MM.1S (cell line): ENCODE data around the gene TENT4B.
"Not testable (repeated sequence)": the region's sequence is repeated elsewhere in the genome, so short reads cannot be mapped to it uniquely, and the experiment has no call there.

Source experiments
- DNase-seq: peaks from one replicate; pipeline ENCODE4 v3.0.0-alpha.2; 2015
- H2AFZ ChIP-seq: fragments of 300-600 bp; sonication (generic); 2 replicates; pipeline ENCODE4 v1.6.0; 2016; ENCODE audit warnings: antibody characterized with exemption, low read length
- H3F3A ChIP-seq: fragments of 300-600 bp; sonication (generic); 2 replicates; pipeline ENCODE4 v1.6.1; 2016; ENCODE audit warnings: mild to moderate bottlenecking, antibody characterized with exemption, low read length, moderate library complexity, mixed read lengths; ENCODE audit not compliant: insufficient read depth
- H3K27ac ChIP-seq: fragments of 300-600 bp; sonication (generic); 2 replicates; pipeline ENCODE4 v1.5.1; 2016; ENCODE audit warnings: mild to moderate bottlenecking, low read length
- H3K27me3 ChIP-seq: fragments of 300-600 bp; sonication (generic); replicated peaks from 2 replicates; pipeline ENCODE4 v1.6.0; 2016; ENCODE audit warnings: low read length; ENCODE audit not compliant: insufficient read depth
- H3K36me3 ChIP-seq: fragments of 300-600 bp; sonication (generic); replicated peaks from 2 replicates; pipeline ENCODE4 v1.6.1; 2016; ENCODE audit warnings: mild to moderate bottlenecking, low read length, mixed read lengths; ENCODE audit not compliant: insufficient read depth
- H3K4me1 ChIP-seq: fragments of 300-600 bp; sonication (generic); 2 replicates; pipeline ENCODE4 v1.6.1; 2016; ENCODE audit warnings: low read length, mixed read lengths
- H3K4me2 ChIP-seq: fragments of 300-600 bp; sonication (generic); 2 replicates; pipeline ENCODE4 v1.6.0; 2016; ENCODE audit warnings: low read depth, low read length
- H3K4me3 ChIP-seq: fragments of 300-600 bp; sonication (generic); 2 replicates; pipeline ENCODE4 v1.5.1; 2016; ENCODE audit warnings: low read length, mixed read lengths
- H3K79me2 ChIP-seq: fragments of 300-600 bp; sonication (generic); 2 replicates; pipeline ENCODE4 v1.6.1; 2016; ENCODE audit warnings: mixed run types, low read length, mixed read lengths
- H3K9ac ChIP-seq: fragments of 300-600 bp; sonication (generic); 2 replicates; pipeline ENCODE4 v1.6.1; 2016; ENCODE audit warnings: low read length, mixed read lengths
- H3K9me2 ChIP-seq: fragments of 300-600 bp; sonication (generic); replicated peaks from 2 replicates; pipeline ENCODE4 v1.6.1; 2016; ENCODE audit warnings: mild to moderate bottlenecking, low read length, mixed read lengths; ENCODE audit not compliant: insufficient read depth
- H3K9me3 ChIP-seq: fragments of 300-600 bp; sonication (generic); replicated peaks from 2 replicates; pipeline ENCODE4 v1.6.1; 2016; ENCODE audit warnings: mild to moderate bottlenecking, low read length, mixed read lengths; ENCODE audit not compliant: insufficient read depth
- H4K20me1 ChIP-seq: fragments of 300-600 bp; sonication (generic); 2 replicates; pipeline ENCODE4 v1.6.1; 2016; ENCODE audit warnings: mild to moderate bottlenecking, low read length, moderate library complexity, mixed read lengths; ENCODE audit not compliant: insufficient read depth
- EZH2 ChIP-seq: fragments of 300-600 bp; sonication (generic); optimal IDR thresholded peaks from 2 replicates; pipeline ENCODE3; 2017; ENCODE audit warnings: low read depth, mild to moderate bottlenecking, antibody characterized with exemption, low read length, mixed read lengths
- EZH2phosphoT487 ChIP-seq: fragments of 300-600 bp; sonication (generic); IDR thresholded peaks from 2 replicates; pipeline ENCODE4 v1.6.1; 2018; ENCODE audit warnings: antibody characterized with exemption, low read length
- TF ChIP-seq, protein P1 (sequence below): fragments of 300-600 bp; sonication (generic); IDR thresholded peaks from 2 replicates; pipeline ENCODE4 v1.5.1; 2016; ENCODE audit warnings: antibody characterized with exemption, low read length, mixed read lengths

Gene TENT4B

DNA sequence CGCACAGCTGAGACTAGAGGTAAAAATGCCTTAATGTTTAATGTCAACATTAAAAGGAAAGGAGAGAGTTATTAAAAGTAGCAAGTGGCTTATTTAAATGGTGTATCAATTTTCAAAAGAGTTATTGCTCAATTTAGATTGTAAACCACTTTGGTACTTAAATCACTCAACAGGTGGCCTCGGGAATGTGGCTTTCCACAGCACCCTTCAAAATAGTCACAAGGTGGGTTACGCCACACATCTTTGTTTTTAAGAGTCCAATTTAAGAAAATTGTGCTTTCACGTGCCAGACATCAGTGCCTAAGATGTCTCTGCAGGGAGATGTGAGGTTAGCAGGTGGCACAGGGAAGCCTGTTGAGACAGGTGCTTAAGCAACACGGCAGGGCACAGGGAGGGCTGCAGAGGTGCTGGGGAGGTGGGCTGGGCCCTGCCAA lies 85.8 kb downstream of the TENT4B start:
- no peaks in the 10 kb centered on the region for H4K20me1 ChIP-seq
- no peaks in the 10 kb centered on the region for H3K36me3 ChIP-seq
- TF ChIP-seq EZH2, result no peak
- H3K9ac ChIP-seq, result no peak overlapping the region
- H3K4me1 ChIP-seq, result no peaks in the 10 kb centered on the region
- no peaks in the 10 kb centered on the region for H3F3A ChIP-seq
- no peaks in the 10 kb centered on the region for H3K9me2 ChIP-seq
- H3K27me3 ChIP-seq, result no peaks in the 10 kb centered on the region
- no peak overlapping the region for H3K27ac ChIP-seq
- no peaks in the 10 kb centered on the region for H3K9me3 ChIP-seq
- no peaks in the 10 kb centered on the region for H3K79me2 ChIP-seq
- H3K4me2 ChIP-seq, result no peak overlapping the region
- no peak overlapping the region for H2AFZ ChIP-seq
- no peak for DNase-seq
- no peak overlapping the region for H3K4me3 ChIP-seq

DNA sequence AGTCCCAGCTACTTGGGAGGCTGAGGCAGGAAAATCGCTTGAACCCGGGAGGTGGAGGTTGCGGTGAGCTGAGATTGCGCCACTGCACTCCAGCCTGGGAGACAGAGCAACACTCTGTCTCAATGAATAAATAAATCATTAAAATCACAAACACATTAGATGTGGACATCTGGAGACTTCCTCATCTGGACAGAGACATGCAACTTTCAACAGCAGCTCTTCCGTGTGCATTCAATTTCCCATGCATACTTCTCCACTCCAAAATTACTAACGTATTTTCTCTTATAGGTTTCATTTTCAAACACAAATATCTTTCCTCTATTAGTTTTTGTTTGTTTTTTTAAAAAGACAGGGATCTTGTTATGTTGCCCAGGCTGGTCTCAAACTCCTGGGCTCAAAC lies 89.9 kb downstream of the TENT4B start:
- H3K9me2 ChIP-seq, H3K27ac ChIP-seq, H3K4me1 ChIP-seq, H3K79me2 ChIP-seq, H3K9ac ChIP-seq, DNase-seq, H3K36me3 ChIP-seq, H3K27me3 ChIP-seq, H2AFZ ChIP-seq, H3K9me3 ChIP-seq, H3K4me3 ChIP-seq, H3K4me2 ChIP-seq, H3F3A ChIP-seq, H4K20me1 ChIP-seq: not testable (repeated sequence)

DNA sequence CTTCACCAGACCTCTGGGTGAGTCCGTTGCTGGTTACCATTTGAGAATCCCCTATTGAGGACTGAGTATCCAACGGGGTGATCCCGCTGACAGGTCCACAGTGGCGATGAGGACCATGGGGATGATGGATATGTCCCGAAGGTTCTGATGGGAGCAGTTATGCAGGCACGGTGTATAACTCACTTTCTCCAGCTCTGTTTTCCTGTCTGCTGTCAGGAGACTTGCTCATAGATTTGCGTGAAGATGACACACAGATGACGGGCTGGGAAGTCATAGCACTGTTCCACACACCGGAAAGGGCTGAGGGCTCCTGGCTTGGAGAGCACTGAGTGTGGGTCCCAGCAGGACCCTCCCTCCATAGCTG lies 91.0 kb downstream of the TENT4B start:
- H3K9ac ChIP-seq, result no peak overlapping the region
- no peaks in the 10 kb centered on the region for H3F3A ChIP-seq
- no peaks in the 10 kb centered on the region for H4K20me1 ChIP-seq
- no peaks in the 10 kb centered on the region for H3K9me3 ChIP-seq
- H3K36me3 ChIP-seq, result no peaks in the 10 kb centered on the region
- no peak overlapping the region for H3K4me3 ChIP-seq
- TF ChIP-seq EZH2phosphoT487, result no peak
- TF ChIP-seq, protein P1, sequence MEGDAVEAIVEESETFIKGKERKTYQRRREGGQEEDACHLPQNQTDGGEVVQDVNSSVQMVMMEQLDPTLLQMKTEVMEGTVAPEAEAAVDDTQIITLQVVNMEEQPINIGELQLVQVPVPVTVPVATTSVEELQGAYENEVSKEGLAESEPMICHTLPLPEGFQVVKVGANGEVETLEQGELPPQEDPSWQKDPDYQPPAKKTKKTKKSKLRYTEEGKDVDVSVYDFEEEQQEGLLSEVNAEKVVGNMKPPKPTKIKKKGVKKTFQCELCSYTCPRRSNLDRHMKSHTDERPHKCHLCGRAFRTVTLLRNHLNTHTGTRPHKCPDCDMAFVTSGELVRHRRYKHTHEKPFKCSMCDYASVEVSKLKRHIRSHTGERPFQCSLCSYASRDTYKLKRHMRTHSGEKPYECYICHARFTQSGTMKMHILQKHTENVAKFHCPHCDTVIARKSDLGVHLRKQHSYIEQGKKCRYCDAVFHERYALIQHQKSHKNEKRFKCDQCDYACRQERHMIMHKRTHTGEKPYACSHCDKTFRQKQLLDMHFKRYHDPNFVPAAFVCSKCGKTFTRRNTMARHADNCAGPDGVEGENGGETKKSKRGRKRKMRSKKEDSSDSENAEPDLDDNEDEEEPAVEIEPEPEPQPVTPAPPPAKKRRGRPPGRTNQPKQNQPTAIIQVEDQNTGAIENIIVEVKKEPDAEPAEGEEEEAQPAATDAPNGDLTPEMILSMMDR, result no peak
- TF ChIP-seq EZH2, result no peak
- H3K27me3 ChIP-seq, result no peaks in the 10 kb centered on the region
- H3K4me1 ChIP-seq, result no peaks in the 10 kb centered on the region
- H3K9me2 ChIP-seq, result no peaks in the 10 kb centered on the region
- no peak overlapping the region for H2AFZ ChIP-seq
- no peaks in the 10 kb centered on the region for H3K79me2 ChIP-seq
- no peak overlapping the region for H3K4me2 ChIP-seq
- no peak for DNase-seq
- H3K27ac ChIP-seq, result no peak overlapping the region

DNA sequence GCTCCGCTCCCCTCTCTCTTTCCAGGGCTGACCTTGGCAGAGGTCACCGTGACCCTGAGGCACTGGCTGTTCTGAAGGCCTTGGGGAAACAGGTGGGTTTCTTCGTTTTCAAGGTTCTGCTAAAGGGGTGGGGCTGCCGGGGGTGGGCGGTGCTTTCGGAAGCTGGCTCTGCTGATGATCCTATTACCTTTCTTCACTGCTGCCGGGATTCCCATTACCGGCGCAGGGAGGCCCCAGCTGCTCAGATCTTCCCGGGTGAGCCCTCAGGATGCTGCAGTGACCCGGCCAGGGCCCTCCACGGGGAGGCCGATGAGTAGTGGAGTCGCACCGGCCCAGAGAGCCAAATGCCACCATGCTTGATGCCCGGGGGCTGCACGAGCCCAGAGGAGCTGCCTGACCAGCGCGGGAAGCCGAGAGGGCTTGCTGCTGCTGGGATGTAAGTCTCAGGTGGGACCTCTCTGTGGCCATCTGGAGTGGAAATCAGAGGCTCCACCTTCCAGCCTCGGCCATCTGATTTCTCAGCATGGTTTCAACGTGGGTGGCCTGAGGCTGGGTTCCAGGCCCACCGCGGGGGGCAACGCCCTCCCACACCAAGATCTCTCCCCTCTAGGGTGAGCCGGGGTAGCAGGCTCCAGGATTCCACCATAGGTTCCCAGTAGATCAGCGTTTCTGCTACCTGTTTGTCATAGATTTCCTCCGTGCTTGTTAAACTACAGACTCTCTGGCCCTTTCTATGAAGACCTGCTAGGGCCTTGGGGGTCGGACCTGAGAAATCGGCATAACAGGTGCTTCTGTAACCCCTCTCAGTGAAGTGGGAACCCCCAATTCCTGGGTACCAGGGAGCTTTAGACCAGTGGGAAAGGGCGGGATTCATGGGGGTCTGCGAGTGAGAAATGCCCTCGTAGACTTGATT lies 91.7 kb downstream of the TENT4B start:
- DNase-seq, result no peak
- H2AFZ ChIP-seq, result peak overlapping the region; percentile 98

More for the DNA sequence above, 91.7 kb downstream of the TENT4B start:
- TF ChIP-seq EZH2phosphoT487 (no peak), EZH2 (no peak)
- TF ChIP-seq, protein P1, result no peak
- Histone ChIP-seq H3K4me1 (no peaks in the 10 kb centered on the region), H3K79me2 (no peaks in the 10 kb centered on the region), H3F3A (no peaks in the 10 kb centered on the region), H3K4me2 (peak overlapping the region; percentile 98; the same call in 1 of the 2 replicates), H3K27ac (no peak overlapping the region), H3K27me3 (no peaks in the 10 kb centered on the region), H3K9me3 (no peaks in the 10 kb centered on the region), H3K9ac (no peak overlapping the region), H3K36me3 (no peaks in the 10 kb centered on the region), H4K20me1 (no peaks in the 10 kb centered on the region), H3K9me2 (no peaks in the 10 kb centered on the region), H3K4me3 (peak overlapping the region; percentile 67; the same call in 1 of the 2 replicates)
